ENCODE data around the gene CYP2B6. TPM values are rescaled to one million over a fixed set of nuclear protein-coding genes. Genes with fewer than 3 reads are reported as not detected.
"Not testable (repeated sequence)": the region's sequence is repeated elsewhere in the genome, so short reads cannot be mapped to it uniquely, and the experiment has no call there.

CYP2B6 gene
- total RNA-seq, 1 experiment from 2014 or later: not detected

DNA sequence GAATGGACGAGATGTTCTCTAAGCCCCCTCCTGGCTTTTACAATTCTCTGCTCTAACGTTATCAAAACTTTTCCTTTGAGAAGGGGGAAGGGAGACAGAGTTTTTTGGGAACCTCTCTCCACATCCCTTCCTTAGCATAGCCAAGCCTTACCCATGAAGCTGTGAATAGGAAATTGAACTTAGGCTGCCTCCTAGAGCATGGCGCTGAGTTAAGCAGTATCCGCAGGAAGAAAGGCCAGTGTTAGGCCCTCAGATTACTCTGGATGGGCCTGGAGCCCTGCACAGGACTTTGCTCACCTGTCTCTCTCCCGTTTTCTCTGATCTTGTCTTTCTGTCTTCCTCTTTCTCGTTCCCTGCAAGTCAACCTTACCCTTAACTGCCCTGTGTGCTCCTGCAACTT is 39.6 kb downstream of the CYP2B6 start:
- no peak for DNase-seq (ENCODE audit: low read depth)

DNA sequence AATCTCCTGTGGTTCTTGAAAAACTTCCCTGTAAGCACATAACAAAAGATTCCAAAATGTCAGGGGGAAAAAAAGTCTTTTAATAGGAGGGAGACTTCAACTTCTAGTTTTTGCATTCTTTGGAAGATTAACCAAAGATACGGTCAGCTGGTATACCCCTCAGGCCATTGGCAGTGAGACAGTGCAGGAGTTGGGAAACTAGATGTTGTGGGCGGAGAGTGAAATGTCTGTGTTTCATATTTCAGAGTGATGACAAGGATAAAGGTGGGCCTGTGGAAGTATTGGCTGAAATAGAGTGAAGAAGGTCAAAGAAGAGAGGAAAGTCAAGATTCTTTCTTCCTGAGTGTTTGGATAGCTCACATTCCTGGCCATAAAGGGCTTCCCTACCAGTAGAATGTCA is 40.8 kb downstream of the CYP2B6 start:
- peak; percentile 25 for DNase-seq (ENCODE audit: low read depth)

- DNase-seq (ENCODE audit: low read depth): not testable (repeated sequence)
Observed at GRCh38 chr19:41033324-41033723, 42.2 kb downstream of the CYP2B6 start.

DNA sequence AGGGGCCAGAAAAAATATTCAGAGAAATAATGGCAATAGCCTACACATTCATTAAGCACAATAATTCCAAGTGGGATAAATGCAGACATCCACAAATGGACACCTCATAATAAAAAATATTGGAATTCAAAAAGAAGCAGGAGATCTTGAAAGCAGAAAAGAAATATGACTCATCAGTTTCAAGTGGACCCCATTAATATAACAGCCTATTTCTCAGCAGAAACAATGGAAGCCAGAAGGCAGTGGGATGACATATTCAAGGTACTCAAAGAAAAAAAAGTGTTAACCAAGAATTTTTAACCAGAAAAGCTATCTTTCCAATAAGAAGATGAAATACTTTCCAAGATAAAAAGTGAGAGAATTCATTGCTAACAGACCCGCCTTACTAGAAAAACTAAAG is 48.7 kb downstream of the CYP2B6 start:
- no peak for DNase-seq (ENCODE audit: low read depth)

- peak; percentile 12 for DNase-seq (ENCODE audit: low read depth)
Observed at GRCh38 chr19:41045095-41045494, 54.0 kb downstream of the CYP2B6 start.

DNA sequence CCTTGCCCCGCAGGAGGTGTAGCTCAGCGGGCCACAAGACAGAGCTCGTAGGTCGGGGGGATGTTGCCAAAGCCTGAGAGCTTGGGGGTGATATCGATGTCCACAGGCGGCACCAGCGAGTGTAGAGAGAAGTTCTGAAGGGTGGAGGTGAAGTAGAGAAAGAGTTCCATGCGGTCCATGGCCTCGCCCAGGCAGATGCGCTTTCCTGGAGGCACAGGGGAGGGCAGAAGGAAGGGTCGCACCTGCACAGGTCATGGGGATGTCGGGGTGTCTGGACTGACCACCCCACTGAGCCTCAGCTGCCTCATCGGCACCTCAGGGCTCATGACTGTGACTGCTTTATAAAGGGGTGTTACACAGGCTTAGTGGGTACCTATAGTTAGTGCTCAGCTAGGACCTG is 59.3 kb downstream of the CYP2B6 start:
- no peak for DNase-seq (ENCODE audit: low read depth)

DNA sequence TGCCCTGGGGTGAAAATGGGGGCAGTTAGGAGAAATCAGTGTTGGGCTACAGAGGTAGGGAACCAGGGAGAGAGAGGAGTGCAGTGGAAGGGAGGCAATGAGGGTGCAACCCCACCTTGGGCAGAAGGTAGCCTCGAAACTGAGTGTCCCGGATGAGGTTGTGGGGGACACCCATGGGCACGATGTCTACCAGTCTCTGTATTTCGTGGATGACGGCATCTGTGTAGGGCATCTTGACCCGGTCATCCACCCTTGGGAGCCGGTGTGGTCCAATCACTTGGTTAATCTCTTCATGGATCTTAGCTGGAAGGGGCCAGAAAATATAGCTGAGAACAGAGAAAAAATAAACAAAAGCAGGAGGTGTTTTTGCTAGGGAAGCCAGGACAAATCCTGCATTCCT is 61.1 kb downstream of the CYP2B6 start:
- DNase-seq (ENCODE audit: low read depth): not testable (repeated sequence)

GRCh38 chr19:41053331-41053730 is 62.2 kb downstream of the CYP2B6 start:
- not testable (repeated sequence) for DNase-seq (ENCODE audit: low read depth)

GRCh38 chr19:41064974-41065569 is 74.0 kb downstream of the CYP2B6 start:
- DNase-seq (ENCODE audit: low read depth): peak; percentile 52

Other genes with a start within 250 kb of the CYP2B6 start
- gene ACTMAP, start 240.8 kb upstream of the CYP2B6 start, total RNA-seq (2014; rRNA removed; shearing (Covaris generic)): 1.3 and 1.5 TPM in 2 replicates
- gene SNRPA, start 240.1 kb upstream of the CYP2B6 start, total RNA-seq (2014; rRNA removed; shearing (Covaris generic)): 86.5 and 102 TPM in 2 replicates
- 8.9 and 12.6 TPM in 2 replicates for gene MIA, start 215.8 kb upstream of the CYP2B6 start, total RNA-seq (2014; rRNA removed; shearing (Covaris generic))
- gene RAB4B, start 213.0 kb upstream of the CYP2B6 start, total RNA-seq (2014; rRNA removed; shearing (Covaris generic)): 19.6 and 23.0 TPM in 2 replicates
- 55.3 and 64.7 TPM in 2 replicates for gene EGLN2, start 192.1 kb upstream of the CYP2B6 start, total RNA-seq (2014; rRNA removed; shearing (Covaris generic))
- gene CYP2A6, start 140.8 kb upstream of the CYP2B6 start, total RNA-seq (2014; rRNA removed; shearing (Covaris generic)): not detected in 2 replicates
- gene CYP2A7, start 109.1 kb upstream of the CYP2B6 start, total RNA-seq (2014; rRNA removed; shearing (Covaris generic)): not detected in 2 replicates
- not detected in 2 replicates for gene CYP2A13, start 97.2 kb downstream of the CYP2B6 start, total RNA-seq (2014; rRNA removed; shearing (Covaris generic))
- gene CYP2F1, start 123.2 kb downstream of the CYP2B6 start, total RNA-seq (2014; rRNA removed; shearing (Covaris generic)): not detected in 2 replicates
- gene CYP2S1, start 201.9 kb downstream of the CYP2B6 start, total RNA-seq (2014; rRNA removed; shearing (Covaris generic)): 4.4 and 10.3 TPM in 2 replicates
- 140 and 156 TPM in 2 replicates for gene AXL, start 227.9 kb downstream of the CYP2B6 start, total RNA-seq (2014; rRNA removed; shearing (Covaris generic))

Measured in RPMI7951 (cell line).